HL-60 (cell line): ENCODE measurements around the gene LINGO4.

Experiments
- DNase-seq, 2 experiments: peaks; one replicate each; pipeline ENCODE4 v3.0.0-alpha.2; 2010 to 2020; ENCODE audit warnings: low read depth in 1 of 2, low spot score in 1 of 2
- H3K27ac ChIP-seq: fragments of 250-450 bp; sonication (Bioruptor Pico); replicated peaks from 2 replicates; pipeline ENCODE4 v1.5.1; 2020; ENCODE audit warnings: mild to moderate bottlenecking, moderate library complexity
- H3K27me3 ChIP-seq: fragments of 250-450 bp; sonication (Bioruptor Pico); 2 replicates; pipeline ENCODE4 v1.5.1; 2021; ENCODE audit warnings: mild to moderate bottlenecking, moderate library complexity; ENCODE audit not compliant: insufficient read depth, poor library complexity, severe bottlenecking
- H3K4me3 ChIP-seq: replicated peaks from 2 replicates; pipeline ENCODE4 v1.5.1; 2011; ENCODE audit warnings: mild to moderate bottlenecking, control low read depth, low read length; ENCODE audit not compliant: insufficient read depth
- GABPA ChIP-seq: IDR thresholded peaks from 2 replicates; pipeline ENCODE4 v1.6.1; 2012; ENCODE audit warnings: low read depth
- POLR2AphosphoS5 ChIP-seq: IDR thresholded peaks from 2 replicates; pipeline ENCODE4 v1.6.1; 2012; ENCODE audit warnings: low read depth
- SPI1 ChIP-seq: IDR thresholded peaks from 2 replicates; pipeline ENCODE4 v1.6.1; 2012; ENCODE audit warnings: low read depth, mild to moderate bottlenecking, borderline replicate concordance
- TF ChIP-seq, protein P1 (sequence below): IDR thresholded peaks from 2 replicates; pipeline ENCODE4 v1.6.1; 2012; ENCODE audit warnings: low read depth; ENCODE audit not compliant: insufficient replicate concordance
- TF ChIP-seq, protein P2 (sequence below): IDR thresholded peaks from one replicate; pipeline ENCODE4 v1.5.1; 2011; ENCODE audit warnings: low read length, control low read depth, inconsistent platforms; ENCODE audit not compliant: insufficient read depth

Gene LINGO4

DNA sequence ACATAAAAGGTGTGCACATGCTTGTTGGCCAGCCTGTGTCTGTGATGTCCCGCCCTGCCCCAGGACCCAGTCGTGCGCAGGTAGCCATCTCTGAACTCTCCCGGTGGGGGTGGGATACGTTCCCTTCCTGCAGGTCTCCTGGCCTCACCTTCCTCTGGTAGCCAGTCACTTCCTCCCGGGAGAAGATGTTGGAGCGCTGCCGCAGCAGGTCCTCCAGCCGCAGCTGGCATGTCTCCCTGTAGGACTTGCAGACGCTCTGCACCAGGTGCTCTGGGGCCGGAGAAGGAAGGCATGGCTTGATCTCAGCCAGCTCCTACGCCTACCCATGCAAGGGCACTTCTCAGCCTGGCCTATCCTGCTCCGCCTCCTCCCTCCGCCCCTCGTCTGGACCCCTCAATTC lies 9.2 kb upstream of the LINGO4 start:
- H3K27me3 ChIP-seq: no peaks in the 10 kb centered on the region
- TF ChIP-seq, protein P1, sequence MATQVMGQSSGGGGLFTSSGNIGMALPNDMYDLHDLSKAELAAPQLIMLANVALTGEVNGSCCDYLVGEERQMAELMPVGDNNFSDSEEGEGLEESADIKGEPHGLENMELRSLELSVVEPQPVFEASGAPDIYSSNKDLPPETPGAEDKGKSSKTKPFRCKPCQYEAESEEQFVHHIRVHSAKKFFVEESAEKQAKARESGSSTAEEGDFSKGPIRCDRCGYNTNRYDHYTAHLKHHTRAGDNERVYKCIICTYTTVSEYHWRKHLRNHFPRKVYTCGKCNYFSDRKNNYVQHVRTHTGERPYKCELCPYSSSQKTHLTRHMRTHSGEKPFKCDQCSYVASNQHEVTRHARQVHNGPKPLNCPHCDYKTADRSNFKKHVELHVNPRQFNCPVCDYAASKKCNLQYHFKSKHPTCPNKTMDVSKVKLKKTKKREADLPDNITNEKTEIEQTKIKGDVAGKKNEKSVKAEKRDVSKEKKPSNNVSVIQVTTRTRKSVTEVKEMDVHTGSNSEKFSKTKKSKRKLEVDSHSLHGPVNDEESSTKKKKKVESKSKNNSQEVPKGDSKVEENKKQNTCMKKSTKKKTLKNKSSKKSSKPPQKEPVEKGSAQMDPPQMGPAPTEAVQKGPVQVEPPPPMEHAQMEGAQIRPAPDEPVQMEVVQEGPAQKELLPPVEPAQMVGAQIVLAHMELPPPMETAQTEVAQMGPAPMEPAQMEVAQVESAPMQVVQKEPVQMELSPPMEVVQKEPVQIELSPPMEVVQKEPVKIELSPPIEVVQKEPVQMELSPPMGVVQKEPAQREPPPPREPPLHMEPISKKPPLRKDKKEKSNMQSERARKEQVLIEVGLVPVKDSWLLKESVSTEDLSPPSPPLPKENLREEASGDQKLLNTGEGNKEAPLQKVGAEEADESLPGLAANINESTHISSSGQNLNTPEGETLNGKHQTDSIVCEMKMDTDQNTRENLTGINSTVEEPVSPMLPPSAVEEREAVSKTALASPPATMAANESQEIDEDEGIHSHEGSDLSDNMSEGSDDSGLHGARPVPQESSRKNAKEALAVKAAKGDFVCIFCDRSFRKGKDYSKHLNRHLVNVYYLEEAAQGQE: no peak
- TF ChIP-seq GABPA: no peak
- H3K4me3 ChIP-seq: no peak overlapping the region
- H3K27ac ChIP-seq: no peak overlapping the region
- DNase-seq: no peak

DNA sequence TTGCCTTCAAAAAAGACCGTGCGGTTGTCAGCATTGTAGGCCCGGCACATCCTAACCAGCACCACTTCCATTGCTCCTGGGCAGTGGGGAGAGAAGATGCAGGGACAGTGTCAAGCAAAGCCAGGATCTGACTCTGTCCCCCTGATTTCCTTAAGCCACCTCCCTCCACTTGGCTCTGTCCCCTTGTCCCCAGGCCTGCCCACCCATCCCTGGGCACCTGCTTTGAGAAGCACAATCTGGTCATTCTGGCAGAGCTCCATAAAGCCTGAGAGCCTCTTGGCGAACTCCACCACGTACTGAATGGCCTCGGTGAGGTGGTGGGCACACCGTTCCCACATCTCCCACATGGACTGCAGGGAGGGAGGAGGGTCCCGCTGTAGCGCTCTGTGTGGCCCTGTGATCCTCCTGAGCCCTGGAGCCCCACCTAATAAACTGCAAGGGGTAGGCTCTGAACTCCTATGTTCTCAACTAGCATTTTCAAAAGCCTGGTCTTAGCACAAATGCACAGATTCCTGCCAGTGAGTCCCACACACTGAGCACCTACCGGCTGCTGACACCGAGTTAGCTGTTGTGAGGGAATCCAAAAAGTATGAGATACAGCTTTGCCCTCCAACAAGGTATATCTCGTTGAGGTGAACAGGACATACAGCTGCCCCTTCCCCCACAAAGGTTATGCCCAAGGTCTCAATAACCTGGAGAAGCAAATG lies 8.2 kb upstream of the LINGO4 start:
- Histone ChIP-seq H3K4me3 (no peak overlapping the region), H3K27ac (no peak overlapping the region), H3K27me3 (no peaks in the 10 kb centered on the region)
- no peak for DNase-seq
- TF ChIP-seq, protein P2, sequence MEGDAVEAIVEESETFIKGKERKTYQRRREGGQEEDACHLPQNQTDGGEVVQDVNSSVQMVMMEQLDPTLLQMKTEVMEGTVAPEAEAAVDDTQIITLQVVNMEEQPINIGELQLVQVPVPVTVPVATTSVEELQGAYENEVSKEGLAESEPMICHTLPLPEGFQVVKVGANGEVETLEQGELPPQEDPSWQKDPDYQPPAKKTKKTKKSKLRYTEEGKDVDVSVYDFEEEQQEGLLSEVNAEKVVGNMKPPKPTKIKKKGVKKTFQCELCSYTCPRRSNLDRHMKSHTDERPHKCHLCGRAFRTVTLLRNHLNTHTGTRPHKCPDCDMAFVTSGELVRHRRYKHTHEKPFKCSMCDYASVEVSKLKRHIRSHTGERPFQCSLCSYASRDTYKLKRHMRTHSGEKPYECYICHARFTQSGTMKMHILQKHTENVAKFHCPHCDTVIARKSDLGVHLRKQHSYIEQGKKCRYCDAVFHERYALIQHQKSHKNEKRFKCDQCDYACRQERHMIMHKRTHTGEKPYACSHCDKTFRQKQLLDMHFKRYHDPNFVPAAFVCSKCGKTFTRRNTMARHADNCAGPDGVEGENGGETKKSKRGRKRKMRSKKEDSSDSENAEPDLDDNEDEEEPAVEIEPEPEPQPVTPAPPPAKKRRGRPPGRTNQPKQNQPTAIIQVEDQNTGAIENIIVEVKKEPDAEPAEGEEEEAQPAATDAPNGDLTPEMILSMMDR: no peak
- no peak for TF ChIP-seq GABPA

DNA sequence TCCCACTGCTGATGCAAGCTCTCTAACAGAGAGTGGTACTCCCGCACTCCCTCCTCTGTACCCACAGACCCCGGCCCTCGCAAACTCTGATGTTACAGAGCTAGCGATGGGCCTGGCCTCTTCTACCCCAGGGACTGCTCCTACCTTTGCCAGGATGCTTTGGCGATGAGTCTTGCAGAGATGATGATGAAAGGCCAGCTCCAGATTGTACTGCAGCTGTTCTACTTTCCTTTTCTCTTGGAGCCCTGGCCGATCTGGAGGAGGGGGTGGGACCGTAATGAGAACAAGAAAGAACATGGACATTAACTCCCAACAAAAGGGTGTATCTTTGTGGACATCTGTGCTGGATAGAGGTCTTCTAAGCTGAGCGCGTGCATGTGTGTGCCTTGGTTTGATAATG lies 6.0 kb upstream of the LINGO4 start:
- no peak overlapping the region for H3K4me3 ChIP-seq
- TF ChIP-seq, protein P1: no peak
- TF ChIP-seq, protein P2: no peak
- DNase-seq: no peak

DNA sequence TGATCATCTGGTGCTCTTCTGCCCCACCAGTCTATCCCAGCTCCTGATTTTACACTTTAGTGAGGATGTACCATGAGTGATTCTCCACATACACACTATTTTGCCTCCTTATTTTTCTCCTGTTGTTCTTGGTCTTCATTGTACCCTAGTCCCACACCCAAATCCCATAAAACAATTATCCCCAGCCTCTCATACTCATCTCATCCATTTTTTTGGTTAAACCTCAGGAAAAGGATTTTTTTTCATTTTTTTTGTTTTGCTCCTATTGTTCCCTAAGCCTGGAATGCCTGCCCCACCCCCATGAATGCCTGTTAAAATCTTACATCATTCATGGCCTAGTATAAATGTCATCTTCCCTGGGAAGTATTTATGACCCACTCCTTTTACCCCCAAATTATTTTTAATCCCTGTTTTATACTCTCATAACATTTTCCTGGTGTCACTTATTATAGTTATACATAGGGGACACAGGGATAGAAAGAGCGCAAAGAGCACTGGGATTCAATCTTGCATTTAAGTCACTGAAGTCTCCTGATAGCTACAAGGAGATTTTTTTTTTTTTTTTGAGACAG lies 4.9 kb upstream of the LINGO4 start:
- Histone ChIP-seq H3K4me3 (no peak overlapping the region), H3K27me3 (no peaks in the 10 kb centered on the region), H3K27ac (no peak overlapping the region)
- TF ChIP-seq SPI1: no peak
- TF ChIP-seq POLR2AphosphoS5: no peak
- TF ChIP-seq, protein P1: no peak
- TF ChIP-seq, protein P2: no peak
- TF ChIP-seq GABPA: no peak
- DNase-seq: no peak

More for the DNA sequence above, 6.0 kb upstream of the LINGO4 start:
- no peak overlapping the region for H3K27ac ChIP-seq
- no peaks in the 10 kb centered on the region for H3K27me3 ChIP-seq
